Heart right ventricle (tissue), 16 donors: ENCODE results near the gene NF1. TPM values are rescaled to one million over a fixed set of nuclear protein-coding genes. Genes with fewer than 3 reads are reported as not detected.

ENCODE experiments used
- ATAC-seq, 8 donors: fragments of 200-7000 bp; cut with Tn5 transposase; one replicate each; pipeline ENCODE4 v1.9.1; 2020; ENCODE audit warnings: mild to moderate bottlenecking in 8 of 8, moderate library complexity in 8 of 8, moderate number of reproducible peaks in 1 of 8
- DNase-seq, 2 donors: peaks; one replicate each; pipeline ENCODE4 v3.0.0-alpha.2; 2020
- H3K27ac ChIP-seq, 10 donors: fragments of 200-600 bp; sonication (generic) in 2 of 10; one replicate each; pipeline versions ENCODE4 v1.5.0 to v1.8.0; 2020 to 2022; ENCODE audit warnings: mild to moderate bottlenecking in 3 of 10
- H3K27me3 ChIP-seq, 7 donors: fragments of 200-600 bp; one replicate each; pipeline ENCODE4 v1.8.0; 2021 to 2022; ENCODE audit warnings: mild to moderate bottlenecking in 2 of 7
- H3K36me3 ChIP-seq, 9 donors: fragments of 200-600 bp; sonication (generic) in 1 of 9; one replicate each; pipeline versions ENCODE4 v1.5.0 to v1.8.0; 2020 to 2022; ENCODE audit warnings: mild to moderate bottlenecking in 2 of 9
- H3K4me1 ChIP-seq, 9 donors: fragments of 200-600 bp; sonication (generic) in 1 of 9; one replicate each; pipeline versions ENCODE4 v1.5.0 to v1.8.0; 2020 to 2022; ENCODE audit warnings: mild to moderate bottlenecking in 4 of 9
- H3K4me3 ChIP-seq, 10 donors: fragments of 200-600 bp; sonication (generic) in 2 of 10; one replicate each; pipeline versions ENCODE4 v1.5.0 to v1.8.0; 2020 to 2022; ENCODE audit warnings: mild to moderate bottlenecking in 7 of 10, moderate library complexity in 2 of 10
- H3K9me3 ChIP-seq, 11 donors: fragments of 200-600 bp in 10 of 11; sonication (generic) in 2 of 11; one replicate each; pipeline versions ENCODE4 v1.5.0 to v1.8.0; 2013 to 2022; ENCODE audit warnings: mild to moderate bottlenecking in 2 of 11, control low read depth in 1 of 11, moderate library complexity in 1 of 11
- WGBS, 2 donors: extraction: QIAGEN DNeasy Blood & Tissue Kit; methylation state at CpG; one replicate each; pipeline ENCODE4 v1.1.7; 2013; ENCODE audit warnings: inconsistent platforms in 1 of 2; 5-methylcytosine and 5-hydroxymethylcytosine counted together
- intact Hi-C, 10 donors: fragments of 100-400 bp; cut with DNase I; formaldehyde crosslinking; loops; one replicate each; pipeline versions ENCODE4 v1.11.1 to v1.14.2; 2022
- polyA plus RNA-seq, 2 donors: library from polyadenylated mRNA; stranded (reverse); fragments of 200-250 nt; gene quantifications; one replicate each; pipeline ENCODE4 v1.2.3, GENCODE V29; 2013
- total RNA-seq, 10 donors: library from RNA; stranded (reverse); fragmentation: NEBNext Ultra II Directional in 3 of 10; extraction: Animal tissue kit (Norgen Biotek cat#: 25700) in 3 of 10; gene quantifications; one replicate each; pipeline versions ENCODE4 v1.2.1 to v1.2.4, GENCODE V29; 2021 to 2023
- TF ChIP-seq, protein P1 (sequence below), 9 donors: fragments of 200-600 bp; sonication (generic) in 2 of 9; IDR thresholded peaks; one replicate each; pipeline versions ENCODE4 v1.5.0 to v1.8.0; 2021 to 2022; ENCODE audit warnings: antibody characterized with exemption in 9 of 9, mild to moderate bottlenecking in 5 of 9, moderate library complexity in 1 of 9
- donor health status: Arrhythmogenic right ventricular cardiomyopathy.
- donor health status: ischemic (EF 13 %, LVEDD 7.1; RV severe dilation, severe dysfunction).
- donor health status: healthy with polysubstance abuse.
- donor health status: DM: no; HTN: yes; CAD: no.
- donor health status: DM: no; HTN: no; CAD: no.
- donor health status: ischemic (EF 25% LVEDD 6.9; RV normal size, moderate dysfunction).
- donor health status: ischemic (EF 25% LVEDD 5.7; RV mildly dilated, moderate dysfunction).
- donor health status: healthy.
- donor health status: DM: yes; HTN: yes; CAD: no.
- donor health status: Ischemic cardiomyopathy.
- donor health status: ischemic (EF 35%, LVEDD 5.7; RV mildly dilated, moderate dysfunction).
- donor health status: nonischemic (EF 11% LVEDD 7.7; RV severe dilation, severe dysfunction).
- donor health status: DM: yes; HTN: yes; CAD: no.
- donor health status: PGD.
- donor health status: ischemic (EF 29% LVEDD 5.4; RV normal size, mild dysfunction).
- donor health status: nonischemic (EF 23%, LVEDD 6.1; RV moderate dilation, normal function).

Gene NF1
- total and polyA plus RNA-seq, 12 donors = 4.2 to 71.0 (median 54.6) TPM

DNA sequence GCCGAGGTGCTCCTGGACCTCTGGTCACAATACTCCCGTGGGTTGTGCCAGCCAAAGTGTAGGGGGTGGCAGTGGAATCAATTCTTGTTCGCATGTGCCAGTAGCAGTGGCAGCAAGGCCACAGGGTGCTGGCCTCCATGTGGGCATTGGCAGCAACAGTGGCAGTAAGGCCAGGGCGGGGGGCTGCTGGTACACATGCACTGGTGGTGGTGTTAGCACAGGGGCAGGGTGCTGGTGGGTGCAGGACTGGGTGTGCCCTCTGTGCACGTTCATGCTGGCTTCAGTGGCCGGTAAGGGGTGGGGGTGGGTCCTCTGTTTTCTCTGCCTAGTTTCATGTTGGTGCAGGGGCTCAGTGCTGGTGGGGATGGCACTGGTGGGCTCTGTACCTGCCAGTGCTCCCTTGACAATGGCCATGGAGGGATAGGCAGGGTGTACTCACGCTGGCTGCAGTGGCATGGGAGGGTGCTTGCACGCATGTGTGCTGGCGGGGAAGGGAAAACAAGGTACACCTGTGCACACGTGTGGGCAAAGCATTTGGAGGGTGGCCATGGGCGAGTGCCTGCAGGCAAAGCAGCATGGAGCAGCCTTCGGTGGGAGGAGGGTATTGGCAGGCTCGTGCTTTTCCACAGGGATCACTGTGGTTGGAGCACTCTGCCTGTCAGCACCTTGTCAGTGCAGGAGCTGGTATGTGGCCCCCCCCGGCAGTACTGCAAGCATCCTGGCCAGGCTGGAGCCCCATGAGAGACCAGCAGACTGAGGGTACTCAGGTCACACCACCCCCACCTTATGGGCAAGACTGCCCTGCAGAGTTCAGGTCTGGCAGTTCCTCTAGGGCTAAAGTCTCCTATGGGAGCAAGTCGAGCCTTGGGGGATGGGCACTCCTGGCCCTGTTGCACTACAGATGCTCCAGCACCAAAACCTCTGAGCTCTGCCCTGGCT lies 35.8 kb downstream of the NF1 start:
- WGBS, 2 donors = 53 to 63% methylated on average over 15 of the region's 15 CpGs
- TF ChIP-seq, protein P1, sequence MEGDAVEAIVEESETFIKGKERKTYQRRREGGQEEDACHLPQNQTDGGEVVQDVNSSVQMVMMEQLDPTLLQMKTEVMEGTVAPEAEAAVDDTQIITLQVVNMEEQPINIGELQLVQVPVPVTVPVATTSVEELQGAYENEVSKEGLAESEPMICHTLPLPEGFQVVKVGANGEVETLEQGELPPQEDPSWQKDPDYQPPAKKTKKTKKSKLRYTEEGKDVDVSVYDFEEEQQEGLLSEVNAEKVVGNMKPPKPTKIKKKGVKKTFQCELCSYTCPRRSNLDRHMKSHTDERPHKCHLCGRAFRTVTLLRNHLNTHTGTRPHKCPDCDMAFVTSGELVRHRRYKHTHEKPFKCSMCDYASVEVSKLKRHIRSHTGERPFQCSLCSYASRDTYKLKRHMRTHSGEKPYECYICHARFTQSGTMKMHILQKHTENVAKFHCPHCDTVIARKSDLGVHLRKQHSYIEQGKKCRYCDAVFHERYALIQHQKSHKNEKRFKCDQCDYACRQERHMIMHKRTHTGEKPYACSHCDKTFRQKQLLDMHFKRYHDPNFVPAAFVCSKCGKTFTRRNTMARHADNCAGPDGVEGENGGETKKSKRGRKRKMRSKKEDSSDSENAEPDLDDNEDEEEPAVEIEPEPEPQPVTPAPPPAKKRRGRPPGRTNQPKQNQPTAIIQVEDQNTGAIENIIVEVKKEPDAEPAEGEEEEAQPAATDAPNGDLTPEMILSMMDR (IDR thresholded peaks at IDR 0.05) = no peak
- peak; percentile 85 to 96 (median 94) for ATAC-seq
- Histone ChIP-seq H3K27ac (peak overlapping the region in 7 of 10 donors; percentile 36 to 79 (median 55)), H3K4me1 (peaks cover 9 to 38% (median 14%) of the 10 kb centered on the region in 9 donors), H3K4me3 (no peak overlapping the region), H3K27me3 (no peaks in the 10 kb centered on the region), H3K36me3 (no peaks in the 10 kb centered on the region), H3K9me3 (peaks cover 0 to 4% (median 0%) of the 10 kb centered on the region in 11 donors)
- peak; percentile 74 to 75 for DNase-seq
- intact Hi-C loops = no loop called here

DNA sequence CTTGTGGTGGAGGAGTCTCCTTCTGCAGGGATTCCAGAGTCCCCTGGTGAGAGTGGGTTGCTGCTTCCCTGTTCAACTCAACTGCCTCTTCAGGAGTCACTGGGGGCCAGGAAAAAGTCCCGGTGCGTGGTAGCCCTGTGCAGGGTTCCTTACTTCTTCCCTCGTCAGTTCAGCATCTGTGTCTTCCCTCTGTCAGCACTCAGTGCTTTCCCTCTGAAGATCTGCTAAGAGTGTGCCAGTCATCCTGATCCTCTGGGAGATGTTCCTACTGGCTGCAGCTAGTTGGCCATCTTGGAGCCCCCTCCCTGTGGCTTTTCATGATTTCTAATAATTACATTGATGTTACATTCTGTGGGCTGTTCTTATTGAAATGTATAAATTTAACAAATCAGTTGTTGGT lies 36.5 kb downstream of the NF1 start:
- Histone ChIP-seq H3K4me1 (peaks cover 9 to 33% (median 14%) of the 10 kb centered on the region in 9 donors), H3K36me3 (peaks cover 0 to 4% (median 0%) of the 10 kb centered on the region in 9 donors), H3K27me3 (no peaks in the 10 kb centered on the region), H3K27ac (peak overlapping the region in 7 of 10 donors; percentile 36 to 79 (median 55)), H3K4me3 (no peak overlapping the region), H3K9me3 (peaks cover 0 to 4% (median 0%) of the 10 kb centered on the region in 11 donors)
- DNase-seq (no peak), ATAC-seq (peak in 3 of 8 donors; percentile 4 to 18 (median 12))
- 38 to 45% methylated on average over 3 of the region's 3 CpGs for WGBS, 2 donors
- intact Hi-C loops = no loop called here
- TF ChIP-seq, protein P1 (IDR thresholded peaks at IDR 0.05) = no peak

DNA sequence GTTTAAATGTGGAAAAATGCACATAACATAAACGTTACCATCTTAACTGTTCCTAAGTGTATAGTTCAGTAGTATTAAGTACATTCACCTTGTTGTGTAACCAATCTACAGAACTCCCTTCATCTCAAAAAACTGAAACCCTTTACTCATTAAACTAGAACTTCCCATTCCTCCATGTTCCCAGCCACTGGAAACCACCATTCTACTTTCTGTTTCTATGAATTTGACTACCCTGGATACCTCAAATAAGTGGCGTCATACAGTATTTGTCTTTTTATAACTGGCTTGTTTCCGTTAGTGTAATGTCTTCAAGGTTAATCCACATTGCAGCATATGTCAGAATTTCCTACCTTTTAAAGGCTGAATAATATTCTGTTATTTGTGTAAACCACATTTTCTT lies 38.2 kb downstream of the NF1 start:
- TF ChIP-seq, protein P1 (IDR thresholded peaks at IDR 0.05) = no peak
- 94 to 96% methylated on average over 3 of the region's 3 CpGs for WGBS, 2 donors
- DNase-seq = no peak
- H3K4me3 ChIP-seq = no peak overlapping the region
- H3K4me1 ChIP-seq = peaks cover 9 to 32% (median 14%) of the 10 kb centered on the region in 9 donors
- H3K9me3 ChIP-seq = peaks cover 0 to 5% (median 0%) of the 10 kb centered on the region in 11 donors
- intact Hi-C loops = no loop called here
- H3K36me3 ChIP-seq = peaks cover 0 to 16% (median 0%) of the 10 kb centered on the region in 9 donors
- no peak overlapping the region for H3K27ac ChIP-seq
- H3K27me3 ChIP-seq = no peaks in the 10 kb centered on the region
- no peak for ATAC-seq

DNA sequence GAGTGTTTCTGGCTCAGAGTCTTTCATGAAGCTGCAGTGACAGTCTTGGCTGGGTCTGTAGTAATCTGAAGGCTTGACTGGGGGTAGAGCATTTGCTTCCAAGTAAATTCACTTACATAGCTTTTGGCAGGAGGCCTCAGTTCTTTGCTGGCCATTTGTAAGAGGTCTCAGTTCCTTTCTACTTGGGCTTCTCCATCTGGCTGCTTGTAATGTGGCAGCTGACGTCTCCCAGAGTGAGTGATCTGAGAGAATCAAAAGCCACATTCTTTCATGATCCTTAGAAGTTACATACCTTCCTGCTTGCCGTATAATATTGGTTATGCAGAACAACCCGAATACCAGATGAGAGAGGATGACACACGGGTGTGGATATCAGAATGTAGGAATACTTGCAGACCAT lies 39.8 kb downstream of the NF1 start:
- Histone ChIP-seq H3K4me1 (peaks cover 9 to 22% (median 14%) of the 10 kb centered on the region in 9 donors), H3K27me3 (no peaks in the 10 kb centered on the region), H3K27ac (no peak overlapping the region), H3K4me3 (no peak overlapping the region), H3K9me3 (peaks cover 0 to 5% (median 0%) of the 10 kb centered on the region in 11 donors), H3K36me3 (peaks cover 0 to 30% (median 0%) of the 10 kb centered on the region in 9 donors)
- TF ChIP-seq, protein P1 (IDR thresholded peaks at IDR 0.05) = no peak
- intact Hi-C loops = no loop called here
- no peak for ATAC-seq
- WGBS, 2 donors = 64 to 75% methylated on average over 4 of the region's 4 CpGs
- DNase-seq = no peak
